HG03025 (cell line): ENCODE data around the gene HMGB2.
A peak's percentile ranks its signal among the peaks of the same experiment; 100 is the strongest.

Experiments used
- ATAC-seq: cut with Tn5 transposase; IDR thresholded peaks from one replicate; pipeline ENCODE4 v1.9.1; 2021; ENCODE audit warnings: mild to moderate bottlenecking, moderate library complexity; ENCODE audit not compliant: unreplicated experiment, low FRiP score

HMGB2 gene

GRCh38 chr4:173289353-173289727 lies 44.8 kb downstream of the HMGB2 start:
- no peak for ATAC-seq

GRCh38 chr4:173288698-173289352 lies 45.3 kb downstream of the HMGB2 start:
- no peak for ATAC-seq

GRCh38 chr4:173288296-173288695 lies 45.9 kb downstream of the HMGB2 start:
- ATAC-seq, result peak; percentile 70

- ATAC-seq, result no peak
Observed at GRCh38 chr4:173287486-173287885, 46.7 kb downstream of the HMGB2 start.

GRCh38 chr4:173284463-173284862 lies 49.7 kb downstream of the HMGB2 start:
- no peak for ATAC-seq

GRCh38 chr4:173282626-173283025 lies 51.5 kb downstream of the HMGB2 start:
- ATAC-seq, result no peak

- no peak for ATAC-seq
Observed at GRCh38 chr4:173282256-173282562, 51.9 kb downstream of the HMGB2 start.

- ATAC-seq, result no peak
Observed at GRCh38 chr4:173281406-173282255, 52.5 kb downstream of the HMGB2 start.
